AG08395 (cell line): Measurements from ENCODE around the gene MYOCOS.
A peak's percentile ranks its signal among the peaks of the same experiment; 100 is the strongest.
"Not testable (repeated sequence)": the region's sequence is repeated elsewhere in the genome, so short reads cannot be mapped to it uniquely, and the experiment has no call there.

ENCODE experiments used
- DNase-seq: peaks from one replicate; pipeline ENCODE4 v3.0.0; 2012; ENCODE audit warnings: mixed read lengths, low spot score

MYOCOS gene

GRCh38 chr1:171625225-171625624 lies 3.2 kb downstream of the MYOCOS start:
- no peak for DNase-seq

- no peak for DNase-seq
These were observed 5.0 kb downstream of the MYOCOS start for GRCh38 chr1:171627020-171627419.

GRCh38 chr1:171628225-171628624 lies 6.2 kb downstream of the MYOCOS start:
- DNase-seq: no peak

- no peak for DNase-seq
These were observed 13.6 kb downstream of the MYOCOS start for GRCh38 chr1:171635661-171636060.

- no peak for DNase-seq
These were observed 14.1 kb downstream of the MYOCOS start for GRCh38 chr1:171636141-171636540.

GRCh38 chr1:171637928-171638576 lies 16.0 kb downstream of the MYOCOS start:
- DNase-seq: no peak

- no peak for DNase-seq
These were observed 18.2 kb downstream of the MYOCOS start for GRCh38 chr1:171640225-171640624.

- no peak for DNase-seq
These were observed 19.2 kb downstream of the MYOCOS start for GRCh38 chr1:171641076-171641864.

GRCh38 chr1:171642197-171642596 lies 20.2 kb downstream of the MYOCOS start:
- no peak for DNase-seq

GRCh38 chr1:171643156-171643555 lies 21.1 kb downstream of the MYOCOS start:
- DNase-seq: no peak

- peak; percentile 69 for DNase-seq
These were observed 22.9 kb downstream of the MYOCOS start for GRCh38 chr1:171644805-171645483.

- DNase-seq: peak; percentile 84
These were observed 23.7 kb downstream of the MYOCOS start for GRCh38 chr1:171645553-171646248.

- no peak for DNase-seq
These were observed 24.2 kb downstream of the MYOCOS start for GRCh38 chr1:171646249-171646560.

GRCh38 chr1:171652234-171652822 lies 30.3 kb downstream of the MYOCOS start, which contains the start of gene MYOC:
Gene MYOC, minus strand, starts transcription at chr1:171652688. Its CDS starts 77 bp downstream, at chr1:171652611.
- no peak for DNase-seq

GRCh38 chr1:171653796-171654195 lies 31.8 kb downstream of the MYOCOS start:
- no peak for DNase-seq

- peak; percentile 49 for DNase-seq
These were observed 32.3 kb downstream of the MYOCOS start for GRCh38 chr1:171654201-171654941.

GRCh38 chr1:171654942-171655745 lies 33.1 kb downstream of the MYOCOS start:
- DNase-seq: peak; percentile 59

- DNase-seq: no peak
These were observed 33.7 kb downstream of the MYOCOS start for GRCh38 chr1:171655746-171656116.

GRCh38 chr1:171656206-171656605 lies 34.2 kb downstream of the MYOCOS start:
- not testable (repeated sequence) for DNase-seq

GRCh38 chr1:171661076-171661650 lies 39.1 kb downstream of the MYOCOS start:
- no peak for DNase-seq
